Sigmoid colon (tissue), 4 donors: ENCODE data around the gene ATOH8.

ENCODE experiments used
- EP300 ChIP-seq, 4 donors: sonication (generic); formaldehyde crosslinking; IDR thresholded peaks; one replicate each; pipeline ENCODE4 v1.6.1; 2017; ENCODE audit warnings: antibody characterized with exemption in 4 of 4
- POLR2A ChIP-seq, 2 donors: fragments of 450-650 bp; IDR thresholded peaks; one replicate each; pipeline ENCODE4 v1.6.1; 2016; ENCODE audit warnings: antibody characterized with exemption in 2 of 2, mild to moderate bottlenecking in 2 of 2, moderate library complexity in 2 of 2
- POLR2AphosphoS5 ChIP-seq, 4 donors: sonication (generic); formaldehyde crosslinking; IDR thresholded peaks; one replicate each; pipeline ENCODE4 v1.6.1; 2017; ENCODE audit warnings: antibody characterized with exemption in 4 of 4

DNA sequence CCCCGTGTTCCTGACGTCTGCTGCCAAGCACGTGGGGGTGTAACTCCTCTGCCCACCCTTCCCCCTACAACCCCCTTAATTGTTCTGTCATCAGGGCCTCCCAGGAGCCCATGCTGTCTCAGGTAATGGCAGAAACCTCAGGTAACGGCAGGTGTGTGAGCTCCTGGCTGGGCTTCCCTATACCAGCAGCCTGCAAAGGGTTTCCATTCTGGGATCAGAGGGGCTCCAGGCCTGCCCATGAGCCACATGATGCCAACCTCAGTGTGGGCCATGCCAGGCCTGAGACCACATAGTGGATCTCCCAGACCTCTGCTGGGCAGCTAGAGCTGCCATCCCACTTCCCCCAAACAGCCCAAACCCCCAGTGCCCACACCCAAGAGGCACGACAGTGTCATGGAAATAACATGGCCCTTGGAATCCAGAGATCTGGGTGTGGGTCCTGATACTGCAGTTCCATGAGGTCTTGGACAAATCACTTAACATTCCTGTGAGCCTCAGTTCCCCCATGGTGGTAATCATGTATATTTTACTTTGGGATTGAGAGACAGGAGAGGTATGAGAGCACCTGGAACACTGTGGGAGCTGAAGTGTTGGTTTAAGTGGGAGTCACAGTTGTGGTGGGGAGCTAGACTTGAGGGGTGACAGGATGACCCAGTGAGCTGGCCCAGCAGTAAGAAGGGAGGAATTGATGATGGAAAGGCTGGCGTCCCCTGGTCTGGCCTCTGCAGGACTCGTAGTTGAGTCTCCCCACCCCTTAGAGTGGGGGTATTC is 59.6 kb downstream of the ATOH8 start:
- no peak for TF ChIP-seq POLR2AphosphoS5 (IDR thresholded peaks at IDR 0.05)
- TF ChIP-seq EP300 (IDR thresholded peaks at IDR 0.05) = no peak
- no peak for TF ChIP-seq POLR2A (IDR thresholded peaks at IDR 0.05)
